Subcutaneous adipose tissue (tissue), 4 donors: ENCODE results near the gene AUTS2. TPM values are rescaled to one million over a fixed set of nuclear protein-coding genes. Genes with fewer than 3 reads are reported as not detected.

Experiments used
- CTCF ChIP-seq: fragments of 450-650 bp; IDR thresholded peaks from one replicate; pipeline ENCODE4 v1.5.1; 2016; ENCODE audit warnings: low read depth, mild to moderate bottlenecking, control low read depth, antibody characterized with exemption, moderate library complexity
- total RNA-seq, 4 donors: library from RNA; depleted of rRNA; stranded (reverse); fragments of >200 nt; gene quantifications; one replicate each; pipeline ENCODE4 v1.1.0, GENCODE V29; 2016

Gene AUTS2
- total RNA-seq, 4 donors from 2014 or later = 22.4 to 46.9 (median 27.4) TPM

- no peak for TF ChIP-seq CTCF
Observed at GRCh38 chr7:70210936-70211310, 612.6 kb downstream of the AUTS2 start.

- no peak for TF ChIP-seq CTCF
Observed at GRCh38 chr7:70212281-70212680, 614.0 kb downstream of the AUTS2 start.

GRCh38 chr7:70214071-70214470, 615.8 kb downstream of the AUTS2 start:
- no peak for TF ChIP-seq CTCF

- TF ChIP-seq CTCF = no peak
Observed at GRCh38 chr7:70215491-70215890, 617.2 kb downstream of the AUTS2 start.

- TF ChIP-seq CTCF = no peak
Observed at GRCh38 chr7:70217571-70217970, 619.3 kb downstream of the AUTS2 start.

- TF ChIP-seq CTCF = no peak
Observed at GRCh38 chr7:70218006-70218405, 619.7 kb downstream of the AUTS2 start.

GRCh38 chr7:70219061-70219460, 620.8 kb downstream of the AUTS2 start:
- no peak for TF ChIP-seq CTCF
